ENCODE results near the gene IFNA13. TPM values are rescaled to one million over a fixed set of nuclear protein-coding genes. Genes with fewer than 3 reads are reported as not detected.

Gene IFNA13
- total RNA-seq, 1 experiment from 2014 or later: not detected

- no peak for TF ChIP-seq ARID4B (CRISPR knock-in tag; IDR thresholded peaks at IDR 0.05; ENCODE audit: borderline replicate concordance)
- no peak for TF ChIP-seq SMAD4 (CRISPR knock-in tag; IDR thresholded peaks at IDR 0.05)
Observed at GRCh38 chr9:21322911-21323461, 44.9 kb downstream of the IFNA13 start (continued).

GRCh38 chr9:21320465-21320864, 47.4 kb downstream of the IFNA13 start:
- Mint-ChIP-seq H3K27me3 (ENCODE audit: low read depth) (peaks cover 8% of the 10 kb centered on the region), H3K4me1 (peaks cover 4% of the 10 kb centered on the region), H3K36me3 (no peaks in the 10 kb centered on the region), H3K4me3 (no peak overlapping the region), H3K9me3 (no peaks in the 10 kb centered on the region), H3K27ac (no peak overlapping the region)
- ChIA-PET CTCF (interaction anchor here (1.4 kb wide), 1 partner anchor 114 kb away, joined by 6 read pairs; no protein-coding TSS in a partner anchor), POLR2A (no interaction called here)
- ATAC-seq (no peak), DNase-seq (ENCODE audit: low spot score) (no peak)
- no peak for TF ChIP-seq STAT6 (CRISPR knock-in tag; conservative IDR thresholded peaks at IDR 0.05; ENCODE audit: low read depth)
- no peak for TF ChIP-seq ZNF263 (CRISPR knock-in tag; IDR thresholded peaks at IDR 0.05; ENCODE audit: low read depth)
- TF ChIP-seq PRRX2 (CRISPR knock-in tag; IDR thresholded peaks at IDR 0.05): no peak
- no peak for TF ChIP-seq E2F4 (CRISPR knock-in tag; IDR thresholded peaks at IDR 0.05; ENCODE audit: borderline replicate concordance, low read depth)
- no peak for TF ChIP-seq ZNF317 (CRISPR knock-in tag; IDR thresholded peaks at IDR 0.05; ENCODE audit: borderline replicate concordance, low read depth)
- TF ChIP-seq ZBTB21 (CRISPR knock-in tag; IDR thresholded peaks at IDR 0.05; ENCODE audit: borderline replicate concordance): no peak
- TF ChIP-seq TEAD4 (CRISPR knock-in tag; IDR thresholded peaks at IDR 0.05): no peak
- TF ChIP-seq CREM (CRISPR knock-in tag; IDR thresholded peaks at IDR 0.05): no peak
- no peak for TF ChIP-seq IRF1 (CRISPR knock-in tag; IDR thresholded peaks at IDR 0.05)
- no peak for TF ChIP-seq ZMAT4 (CRISPR knock-in tag; IDR thresholded peaks at IDR 0.05)
- TF ChIP-seq FOXP4 (CRISPR knock-in tag; IDR thresholded peaks at IDR 0.05): no peak
- no peak for TF ChIP-seq SP1 (CRISPR knock-in tag; conservative IDR thresholded peaks at IDR 0.05)
- TF ChIP-seq RORB (CRISPR knock-in tag; IDR thresholded peaks at IDR 0.05): no peak
